ENCODE results near the gene GRIP2.

DNA sequence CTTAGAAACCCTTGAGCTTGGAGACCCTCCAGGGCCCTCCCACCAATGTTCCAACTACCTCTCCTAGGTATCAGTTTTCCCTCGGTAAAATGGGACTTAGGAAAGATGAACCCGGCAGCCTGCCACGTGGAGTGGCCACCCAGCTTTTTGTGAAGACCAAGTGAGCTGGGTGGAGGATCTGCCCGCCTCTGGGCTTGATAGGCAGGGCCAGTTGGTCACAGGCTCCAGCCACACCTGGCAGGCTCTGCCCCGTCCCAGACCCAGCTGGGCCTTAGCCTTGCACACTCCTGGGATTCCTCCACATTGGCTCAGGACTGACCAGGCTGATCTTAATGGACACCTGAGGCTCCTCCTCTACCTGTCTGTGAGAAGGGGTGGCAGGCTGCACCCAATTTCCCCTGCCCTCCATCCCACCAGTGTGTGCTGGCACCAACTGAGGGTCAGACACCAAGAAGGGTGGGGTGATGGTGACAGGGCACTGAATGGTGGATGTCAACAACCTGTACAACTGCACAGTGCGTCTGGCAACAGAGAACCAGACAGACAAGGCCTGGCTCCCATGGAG is 761 bp upstream of the GRIP2 start:
- TF ChIP-seq, protein P1, sequence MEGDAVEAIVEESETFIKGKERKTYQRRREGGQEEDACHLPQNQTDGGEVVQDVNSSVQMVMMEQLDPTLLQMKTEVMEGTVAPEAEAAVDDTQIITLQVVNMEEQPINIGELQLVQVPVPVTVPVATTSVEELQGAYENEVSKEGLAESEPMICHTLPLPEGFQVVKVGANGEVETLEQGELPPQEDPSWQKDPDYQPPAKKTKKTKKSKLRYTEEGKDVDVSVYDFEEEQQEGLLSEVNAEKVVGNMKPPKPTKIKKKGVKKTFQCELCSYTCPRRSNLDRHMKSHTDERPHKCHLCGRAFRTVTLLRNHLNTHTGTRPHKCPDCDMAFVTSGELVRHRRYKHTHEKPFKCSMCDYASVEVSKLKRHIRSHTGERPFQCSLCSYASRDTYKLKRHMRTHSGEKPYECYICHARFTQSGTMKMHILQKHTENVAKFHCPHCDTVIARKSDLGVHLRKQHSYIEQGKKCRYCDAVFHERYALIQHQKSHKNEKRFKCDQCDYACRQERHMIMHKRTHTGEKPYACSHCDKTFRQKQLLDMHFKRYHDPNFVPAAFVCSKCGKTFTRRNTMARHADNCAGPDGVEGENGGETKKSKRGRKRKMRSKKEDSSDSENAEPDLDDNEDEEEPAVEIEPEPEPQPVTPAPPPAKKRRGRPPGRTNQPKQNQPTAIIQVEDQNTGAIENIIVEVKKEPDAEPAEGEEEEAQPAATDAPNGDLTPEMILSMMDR (IDR thresholded peaks at IDR 0.05; ENCODE audit: low read depth, low read length), result no peak
- TF ChIP-seq, protein P2, sequence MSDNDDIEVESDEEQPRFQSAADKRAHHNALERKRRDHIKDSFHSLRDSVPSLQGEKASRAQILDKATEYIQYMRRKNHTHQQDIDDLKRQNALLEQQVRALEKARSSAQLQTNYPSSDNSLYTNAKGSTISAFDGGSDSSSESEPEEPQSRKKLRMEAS (IDR thresholded peaks at IDR 0.05; ENCODE audit: low read depth, low read length), result no peak
